Fibroblast of villous mesenchyme (primary cell): ENCODE measurements around the gene CYFIP2. TPM values are rescaled to one million over a fixed set of nuclear protein-coding genes. Genes with fewer than 3 reads are reported as not detected.

Source experiments
- DNase-seq: peaks from one replicate; pipeline ENCODE4 v3.0.0-alpha.2; 2010; ENCODE audit warnings: low read depth
- H3K4me3 ChIP-seq: 2 replicates; pipeline ENCODE4 v1.5.1; 2011; ENCODE audit warnings: low read depth, mild to moderate bottlenecking, low read length
- CTCF ChIP-seq: IDR thresholded peaks from 2 replicates; pipeline ENCODE4 v1.5.1; 2012; ENCODE audit warnings: low read depth, mild to moderate bottlenecking, low read length; ENCODE audit not compliant: insufficient read depth
- total RNA-seq: library from RNA; depleted of rRNA; stranded (reverse); fragments of >200 nt; gene quantifications from 2 replicates; pipeline ENCODE4 v1.2.3, GENCODE V29; 2012

Gene CYFIP2
- total RNA-seq, 1 donor = 13.4 TPM

- no peak overlapping the region for H3K4me3 ChIP-seq
- no peak for DNase-seq
- TF ChIP-seq CTCF = no peak
Observed at GRCh38 chr5:157434096-157434495, 168.2 kb downstream of the CYFIP2 start.

- no peak overlapping the region for H3K4me3 ChIP-seq
- no peak for TF ChIP-seq CTCF
- DNase-seq = no peak
Observed at GRCh38 chr5:157443041-157443549, 177.2 kb downstream of the CYFIP2 start.

GRCh38 chr5:157444224-157444623, 178.3 kb downstream of the CYFIP2 start:
- no peak for TF ChIP-seq CTCF
- no peak for DNase-seq
- H3K4me3 ChIP-seq = no peak overlapping the region

Other genes with a start within 250 kb of the CYFIP2 start
- gene HAVCR1, start 207.0 kb upstream of the CYFIP2 start, total RNA-seq = not detected in 2 replicates
- gene HAVCR2, start 157.1 kb upstream of the CYFIP2 start, total RNA-seq = not detected in 2 replicates
- 9.0 and 12.5 TPM in 2 replicates for gene MED7, start 123.3 kb upstream of the CYFIP2 start, total RNA-seq
- gene GARIN3, start 99.9 kb upstream of the CYFIP2 start, total RNA-seq = not detected in 2 replicates
- gene ITK, start 85.3 kb upstream of the CYFIP2 start, total RNA-seq = 1.3 TPM in 1 of 2 replicates, not detected in the other
- gene NIPAL4, start 194.1 kb downstream of the CYFIP2 start, total RNA-seq = 1.7 and 2.3 TPM in 2 replicates